HepG2 (cell line): ENCODE data around the gene ALDH18A1. TPM values are rescaled to one million over a fixed set of nuclear protein-coding genes. Genes with fewer than 3 reads are reported as not detected.

ENCODE experiments used
- ATAC-seq: fragments of 200-7000 bp; cut with Tn5 transposase; 3 replicates; pipeline ENCODE4 v1.9.1; 2020; ENCODE audit warnings: mild to moderate bottlenecking, moderate library complexity
- BruUV-seq: library from RNA; stranded (reverse); fragments of 400-500 nt; replicated peaks from 2 replicates; lab custom pipeline; 2021; lab: Mats Ljungman, UMichigan
- CTCF ChIA-PET: fragments of 300-600 bp; formaldehyde crosslinking; extraction: SDS; loops from one replicate; lab custom pipeline; 2021; ENCODE audit warnings: low total read pairs, inconsistent platforms, low intra/inter-chr PET ratio; lab: Yijun Ruan, JAX
- POLR2A ChIA-PET: fragments of 350-600 bp; sonication (Branson Sonifier 250); formaldehyde crosslinking; loops from one replicate; lab custom pipeline; 2020; ENCODE audit warnings: antibody characterized with exemption, inconsistent platforms; lab: Yijun Ruan, JAX
- DNase-seq: peaks from one replicate; pipeline ENCODE4 v3.0.0-alpha.2; 2015; ENCODE audit warnings: low spot score
- FAIRE-seq: peaks from 3 replicates; lab custom pipeline; 2011; peaks lifted over from hg19 to GRCh38; lab: Jason Lieb, UNC
- H2AFZ ChIP-seq: one replicate; pipeline ENCODE4 v1.6.1; 2011; ENCODE audit warnings: low read length, inconsistent platforms
- H3K27ac ChIP-seq: fragments of 300-600 bp; 3 replicates; pipeline ENCODE4 v1.8.0; 2011; ENCODE audit warnings: mixed run types, mild to moderate bottlenecking, mixed read lengths, low read length, inconsistent platforms; ENCODE audit not compliant: insufficient read depth; ENCODE audit errors: extremely low read length
- H3K27me3 ChIP-seq, 2 experiments: fragments of 200-600 bp in 1 of 2; 2 replicates in 1 of 2; 3 replicates in 1 of 2; pipeline versions ENCODE4 v1.6.0 to v1.8.0; 2011; ENCODE audit warnings: low read length in 2 of 2, mild to moderate bottlenecking in 2 of 2, moderate library complexity in 2 of 2, inconsistent platforms in 1 of 2; ENCODE audit not compliant: insufficient read depth in 2 of 2, control insufficient read depth in 1 of 2
- H3K36me3 ChIP-seq, 2 experiments: fragments of 200-600 bp in 1 of 2; replicated peaks in 1 of 2; 2 replicates in 1 of 2; 3 replicates in 1 of 2; pipeline versions ENCODE4 v1.5.1 to v1.8.0; 2011; ENCODE audit warnings: low read length in 2 of 2, inconsistent platforms in 1 of 2; ENCODE audit not compliant: insufficient read depth in 2 of 2, control insufficient read depth in 1 of 2
- H3K4me1 ChIP-seq: 2 replicates; pipeline ENCODE4 v1.5.1; 2012; ENCODE audit warnings: low read length, inconsistent platforms; ENCODE audit not compliant: insufficient read depth
- H3K4me2 ChIP-seq: 2 replicates; pipeline ENCODE4 v1.6.0; 2011; ENCODE audit warnings: low read depth, low read length, inconsistent platforms
- H3K4me3 ChIP-seq, 3 experiments: fragments of 200-600 bp in 1 of 3; sonication (generic), shearing (Covaris generic) in 1 of 3; replicated peaks in 1 of 3; 2 replicates each; pipeline ENCODE4 v1.5.1; 2011 to 2016; ENCODE audit warnings: low read length in 3 of 3, inconsistent platforms in 2 of 3, low read depth in 2 of 3, mild to moderate bottlenecking in 2 of 3, control low read depth in 1 of 3, mixed read lengths in 1 of 3; ENCODE audit not compliant: insufficient read depth in 1 of 3
- H3K79me2 ChIP-seq: one replicate; pipeline ENCODE4 v1.6.1; 2011; ENCODE audit warnings: low read length, inconsistent platforms; ENCODE audit not compliant: insufficient read depth
- H3K9ac ChIP-seq: 2 replicates; pipeline ENCODE4 v1.6.0; 2011; ENCODE audit warnings: mild to moderate bottlenecking, low read depth, low read length, inconsistent platforms; ENCODE audit not compliant: insufficient read depth
- H3K9me3 ChIP-seq: 2 replicates; pipeline ENCODE4 v1.5.1; 2012; ENCODE audit warnings: mild to moderate bottlenecking, low read length
- H4K20me1 ChIP-seq: 2 replicates; pipeline ENCODE4 v1.6.0; 2011; ENCODE audit warnings: inconsistent platforms, mild to moderate bottlenecking, low read length, moderate library complexity; ENCODE audit not compliant: insufficient read depth
- CHD2 ChIP-seq: IDR thresholded peaks from 2 replicates; pipeline ENCODE4 v1.6.1; 2011; ENCODE audit warnings: low read depth, low read length, improper control_type of control experiment
- CREB1 ChIP-seq, 2 experiments: fragments of 450-650 bp in 1 of 2; IDR thresholded peaks; 2 replicates each; pipeline ENCODE4 v1.6.1; 2016 to 2017; ENCODE audit warnings: control low read depth in 1 of 2, mild to moderate bottlenecking in 1 of 2, missing compliant biosample characterization in 1 of 2, missing genetic modification characterization in 1 of 2
- HNF4A ChIP-seq: sonication (generic); formaldehyde crosslinking; IDR thresholded peaks from 2 replicates; pipeline ENCODE4 v1.4.0; 2020; ENCODE audit warnings: missing genetic modification reagents
- ISX ChIP-seq: sonication (generic); formaldehyde crosslinking; conservative IDR thresholded peaks from 2 replicates; pipeline ENCODE4 v1.5.0; 2020; ENCODE audit warnings: missing genetic modification reagents
- MEF2D ChIP-seq: sonication (generic); formaldehyde crosslinking; IDR thresholded peaks from 2 replicates; pipeline ENCODE4 v1.5.1; 2020; ENCODE audit warnings: mild to moderate bottlenecking, missing genetic modification reagents
- RARA ChIP-seq: IDR thresholded peaks from 2 replicates; pipeline ENCODE4 v1.6.1; 2016; ENCODE audit warnings: missing genetic modification reagents, missing compliant biosample characterization
- RBFOX2 ChIP-seq: fragments of 200-400 bp; formaldehyde crosslinking; IDR thresholded peaks from 2 replicates; pipeline ENCODE4 v1.6.1; 2017; ENCODE audit warnings: low read depth, mild to moderate bottlenecking, low read length
- RBM22 ChIP-seq: fragments of 200-400 bp; formaldehyde crosslinking; optimal IDR thresholded peaks from 2 replicates; pipeline ENCODE3; 2017; ENCODE audit warnings: mild to moderate bottlenecking, low read length, moderate library complexity
- SOX13 ChIP-seq, 3 experiments: fragments of 450-650 bp in 1 of 3; sonication (generic) in 1 of 3; formaldehyde crosslinking in 1 of 3; IDR thresholded peaks in 2 of 3; conservative IDR thresholded peaks in 1 of 3; 2 replicates each; pipeline versions ENCODE4 v1.5.0 to v1.6.1; 2016 to 2020; ENCODE audit warnings: antibody characterized with exemption in 1 of 3, mild to moderate bottlenecking in 1 of 3, missing compliant biosample characterization in 1 of 3, missing genetic modification reagents in 1 of 3, moderate library complexity in 1 of 3
- SOX6 ChIP-seq, 2 experiments: fragments of 450-650 bp in 1 of 2; sonication (generic) in 1 of 2; formaldehyde crosslinking in 1 of 2; IDR thresholded peaks; 2 replicates each; pipeline versions ENCODE4 v1.4.0 to v1.6.1; 2017 to 2020; ENCODE audit warnings: antibody characterized with exemption in 1 of 2, mild to moderate bottlenecking in 1 of 2, missing genetic modification reagents in 1 of 2
- TARDBP ChIP-seq: sonication (generic); formaldehyde crosslinking; IDR thresholded peaks from 2 replicates; pipeline ENCODE4 v1.8.0; 2022; ENCODE audit warnings: mild to moderate bottlenecking, missing genetic modification reagents
- ZNF276 ChIP-seq: sonication (generic); formaldehyde crosslinking; IDR thresholded peaks from 2 replicates; pipeline ENCODE4 v1.4.0; 2020; ENCODE audit warnings: mild to moderate bottlenecking, low read depth, missing genetic modification reagents
- ZNF670 ChIP-seq: sonication (generic); formaldehyde crosslinking; IDR thresholded peaks from 2 replicates; pipeline ENCODE4 v1.8.0; 2022; ENCODE audit warnings: mild to moderate bottlenecking, missing genetic modification reagents, borderline replicate concordance
- ZNF790 ChIP-seq: sonication (generic); formaldehyde crosslinking; IDR thresholded peaks from 2 replicates; pipeline ENCODE4 v1.8.0; 2022; ENCODE audit warnings: missing genetic modification reagents, mild to moderate bottlenecking, borderline replicate concordance
- WGBS: methylation state at CpG from one replicate; pipeline ENCODE4 v1.1.6; 2017; ENCODE audit warnings: low lambda C conversion rate; 5-methylcytosine and 5-hydroxymethylcytosine counted together
- in situ Hi-C: cut with HindIII; loops from 2 replicates; pipeline ENCODE4 v1.10.0; 2017; ENCODE audit warnings: low pct_unique_long_range_greater_than_20kb; ENCODE audit not compliant: extremely low pct_ligation_motif_present
- intact Hi-C: fragments of 100-400 bp; cut with micrococcal nuclease; formaldehyde crosslinking; loops from one replicate; pipeline ENCODE4 v1.10.0; 2022; ENCODE audit not compliant: unreplicated experiment
- polyA plus RNA-seq, 8 experiments: library from polyadenylated mRNA; depleted of rRNA in 3 of 8; stranded (reverse) in 7 of 8; unstranded in 1 of 8; fragments of >200 nt; fragmentation: Illumina TruSeq in 4 of 8; extraction: Trizol in 4 of 8; gene quantifications; 2 replicates each; pipeline versions ENCODE4 v1.2.1 to v1.2.3, GENCODE V29; 2011 to 2016; ENCODE audit warnings: low read depth in 4 of 8, missing spikeins in 1 of 8, mixed read lengths in 1 of 8; ENCODE audit not compliant: insufficient read depth in 1 of 8
- total RNA-seq, 5 experiments: library from RNA; depleted of rRNA; stranded (reverse); fragments of >200 nt; fragmentation: Illumina TruSeq; extraction: Trizol; gene quantifications; 2 replicates each; pipeline ENCODE4 v1.2.3, GENCODE V29; 2016; ENCODE audit warnings: low read depth in 1 of 5
- TF ChIP-seq, protein P1 (sequence below): sonication (generic); formaldehyde crosslinking; IDR thresholded peaks from 2 replicates; pipeline ENCODE4 v1.4.0; 2020; ENCODE audit warnings: missing genetic modification reagents

Gene ALDH18A1
- total and polyA plus RNA-seq, 2 of the 13 experiments (the other 11 are each of a cell fraction or from before 2014, with no cell fraction given) = 180 to 263 TPM

DNA sequence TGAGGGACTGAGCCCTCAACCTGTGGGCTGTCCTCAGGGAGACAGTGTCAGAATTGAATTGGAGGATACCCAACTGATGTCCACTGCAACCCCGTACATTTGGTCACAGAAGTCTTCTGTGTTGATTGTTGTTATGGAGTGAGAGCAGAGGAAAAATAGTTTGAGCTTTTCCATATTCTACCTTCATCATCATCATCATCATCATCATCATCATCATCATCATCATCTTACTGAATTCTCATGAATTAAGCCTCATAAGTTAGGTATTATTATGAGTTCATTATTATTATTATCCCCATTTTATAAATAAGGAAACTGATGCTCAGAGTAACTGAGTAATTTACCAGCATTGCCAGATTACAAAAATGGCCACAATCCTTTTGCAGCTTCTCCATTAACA lies 8.4 kb downstream of the ALDH18A1 start:
- Histone ChIP-seq H3K4me1 (peaks cover 74% of the 10 kb centered on the region), H3K27ac (no peak overlapping the region), H3K27me3 (no peaks in the 10 kb centered on the region), H3K9me3 (peaks cover 7% of the 10 kb centered on the region; the same call in 1 of the 2 replicates), H2AFZ (no peak overlapping the region), H3K79me2 (peaks cover 80% of the 10 kb centered on the region), H4K20me1 (peaks cover 10% of the 10 kb centered on the region), H3K9ac (no peak overlapping the region), H3K4me2 (no peak overlapping the region), H3K4me3 (no peak overlapping the region), H3K36me3 (peaks cover 37 to 87% of the 10 kb centered on the region in 2 experiments)
- DNase-seq (no peak), FAIRE-seq (no peak), ATAC-seq (no peak)
- POLR2A ChIA-PET = interaction anchor here (1.8 kb wide), 1 partner anchor 13 kb away, joined by 5 read pairs; no protein-coding TSS in a partner anchor
- TSS peak; percentile 1 for BruUV-seq
- in situ Hi-C loops = no loop called here
- TF ChIP-seq RBFOX2 = 0 out of 2 replicates have a peak, but pooled peaks have one; percentile 5
- TF ChIP-seq MEF2D (CRISPR knock-in tag) = no peak
- TF ChIP-seq CREB1 (IDR thresholded peaks at IDR 0.05) = peak; percentile 65
- no peak for TF ChIP-seq CREB1 (CRISPR knock-in tag; IDR thresholded peaks at IDR 0.05)
- intact Hi-C loops = no loop called here
- CTCF ChIA-PET = no interaction called here
- WGBS = 83% methylated on average over 1 of the region's 1 CpG

GRCh38 chr10:95646160-95646559 lies 10.4 kb downstream of the ALDH18A1 start:
- TF ChIP-seq ZNF670 = no peak
- TF ChIP-seq RARA = peak; percentile 59
- TF ChIP-seq CHD2 = no peak
- peak; percentile 34 for TF ChIP-seq RBM22
- TF ChIP-seq ZNF790 = no peak
- TF ChIP-seq SOX13 (IDR thresholded peaks at IDR 0.05) = no peak
- TF ChIP-seq SOX13 (CRISPR knock-in tag; conservative IDR thresholded peaks at IDR 0.05 in 1 of 2, IDR thresholded peaks at IDR 0.05 in 1 of 2) = peak in 1 of 2 experiments; percentile 60; a peak in 2 of 4 replicates
- TF ChIP-seq TARDBP (CRISPR knock-in tag) = no peak
- 0 out of 2 replicates have a peak, but pooled peaks have one; percentile 7 for TF ChIP-seq HNF4A (CRISPR knock-in tag)
- TF ChIP-seq ISX (CRISPR knock-in tag) = no peak
- TF ChIP-seq, protein P1, sequence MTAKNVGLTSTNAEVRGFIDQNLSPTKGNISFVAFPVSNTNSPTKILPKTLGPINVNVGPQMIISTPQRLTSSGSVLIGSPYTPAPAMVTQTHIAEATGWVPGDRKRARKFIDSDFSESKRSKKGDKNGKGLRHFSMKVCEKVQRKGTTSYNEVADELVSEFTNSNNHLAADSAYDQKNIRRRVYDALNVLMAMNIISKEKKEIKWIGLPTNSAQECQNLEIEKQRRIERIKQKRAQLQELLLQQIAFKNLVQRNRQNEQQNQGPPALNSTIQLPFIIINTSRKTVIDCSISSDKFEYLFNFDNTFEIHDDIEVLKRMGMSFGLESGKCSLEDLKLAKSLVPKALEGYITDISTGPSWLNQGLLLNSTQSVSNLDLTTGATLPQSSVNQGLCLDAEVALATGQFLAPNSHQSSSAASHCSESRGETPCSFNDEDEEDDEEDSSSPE (CRISPR knock-in tag) = no peak
- TF ChIP-seq ZNF276 (CRISPR knock-in tag) = no peak
- TF ChIP-seq SOX6 (IDR thresholded peaks at IDR 0.05) = no peak
- TF ChIP-seq SOX6 (CRISPR knock-in tag; IDR thresholded peaks at IDR 0.05) = peak; percentile 40; the same call in 1 of the 2 replicates
- TF ChIP-seq, all 625 proteins: peak for 5
- Histone ChIP-seq H3K4me3 (no peak overlapping the region), H3K27ac (peak overlapping the region; percentile 7), H2AFZ (no peak overlapping the region), H3K9me3 (no peaks in the 10 kb centered on the region), H3K4me1 (peaks cover 87% of the 10 kb centered on the region), H3K36me3 (peaks cover 39 to 83% of the 10 kb centered on the region in 2 experiments), H4K20me1 (peaks cover 10% of the 10 kb centered on the region), H3K79me2 (peaks cover 69% of the 10 kb centered on the region), H3K9ac (no peak overlapping the region), H3K4me2 (no peak overlapping the region), H3K27me3 (no peaks in the 10 kb centered on the region)
- peak; percentile 44 for FAIRE-seq
- WGBS = 92% methylated on average over 1 of the region's 1 CpG
- ChIA-PET POLR2A (no interaction called here), CTCF (no interaction called here)
- in situ Hi-C loops = no loop called here
- intact Hi-C loops = no loop called here
- no TSS peak for BruUV-seq
- no peak for ATAC-seq
- peak; percentile 26 for DNase-seq
